Measurements from ENCODE around the gene MINDY2. TPM values are rescaled to one million over a fixed set of nuclear protein-coding genes. Genes with fewer than 3 reads are reported as not detected.

Gene MINDY2
- total and polyA plus RNA-seq, 9 of the 15 experiments (the other 6 are each of a cell fraction or from before 2014, with no cell fraction given) = 2.4 to 15.3 (median 7.2) TPM

- intact Hi-C loops (cut with micrococcal nuclease) = no loop called here
- no peak overlapping the region for H3K4me2 ChIP-seq (ENCODE audit: insufficient read depth, low read length)
- WGBS (ENCODE audit: insufficient coverage, low coverage, missing lambda C conversion rate) = 96% methylated on average over 7 of the region's 7 CpGs
- CTCF ChIA-PET (ENCODE audit: low intra/inter-chr PET ratio) = no interaction called here
- H2AFZ ChIP-seq (ENCODE audit: low read depth, low read length) = no peak overlapping the region
- FAIRE-seq (no peak), ATAC-seq (no peak), DNase-seq (ENCODE audit: extremely low read depth in 1 of 4, low spot score in 3 of 4) (no peak)
- peaks cover 98% of the 10 kb centered on the region for H3K36me3 ChIP-seq (ENCODE audit: control insufficient read depth, insufficient read depth, low read length)
- H4K20me1 ChIP-seq (replicated peaks; ENCODE audit: control insufficient read depth, insufficient read depth, low read length) = no peaks in the 10 kb centered on the region
- H3K9ac ChIP-seq (ENCODE audit: insufficient read depth in 1 of 2, low read depth in 2 of 2, low read length in 2 of 2) = no peak overlapping the region
- no peak overlapping the region for H3K4me3 ChIP-seq
- no peaks in the 10 kb centered on the region for H3K9me3 ChIP-seq (replicated peaks; ENCODE audit: control insufficient read depth, insufficient read depth, low read depth, low read length)
- TF ChIP-seq COPS2 (conservative IDR thresholded peaks at IDR 0.05) = no peak
- peak; percentile 53; the same call in 1 of the 2 replicates for TF ChIP-seq FOXJ2 (tag; IDR thresholded peaks at IDR 0.05)
- H3K9me1 ChIP-seq (ENCODE audit: control insufficient read depth, insufficient read depth, low read length) = no peaks in the 10 kb centered on the region
- no peaks in the 10 kb centered on the region; the same call in 2 of the 3 replicates for H3K79me2 ChIP-seq (ENCODE audit: control insufficient read depth, insufficient read depth, low read length)
- no TSS peak for BruUV-seq (replicated peaks)
- H3K27me3 ChIP-seq (ENCODE audit: control insufficient read depth in 2 of 2, insufficient read depth in 2 of 2, low read length in 2 of 2) = no peaks in the 10 kb centered on the region
- no peaks in the 10 kb centered on the region for H3K4me1 ChIP-seq (replicated peaks in 1 of 2; ENCODE audit: control insufficient read depth in 2 of 2, insufficient read depth in 2 of 2, low read length in 2 of 2)
- no peak overlapping the region for H3K27ac ChIP-seq (ENCODE audit: extremely low read depth, low read depth, low read length)
- POLR2A ChIA-PET = interaction anchor here (0.9 to 1.2 kb wide), 2 partner anchors 11 to 24 kb away, joined by 3 read pairs; no protein-coding TSS in a partner anchor
- in situ Hi-C loops (cut with MboI) = no loop called here
These were observed 118.3 kb downstream of the MINDY2 start for GRCh38 chr15:58889363-58889762.

DNA sequence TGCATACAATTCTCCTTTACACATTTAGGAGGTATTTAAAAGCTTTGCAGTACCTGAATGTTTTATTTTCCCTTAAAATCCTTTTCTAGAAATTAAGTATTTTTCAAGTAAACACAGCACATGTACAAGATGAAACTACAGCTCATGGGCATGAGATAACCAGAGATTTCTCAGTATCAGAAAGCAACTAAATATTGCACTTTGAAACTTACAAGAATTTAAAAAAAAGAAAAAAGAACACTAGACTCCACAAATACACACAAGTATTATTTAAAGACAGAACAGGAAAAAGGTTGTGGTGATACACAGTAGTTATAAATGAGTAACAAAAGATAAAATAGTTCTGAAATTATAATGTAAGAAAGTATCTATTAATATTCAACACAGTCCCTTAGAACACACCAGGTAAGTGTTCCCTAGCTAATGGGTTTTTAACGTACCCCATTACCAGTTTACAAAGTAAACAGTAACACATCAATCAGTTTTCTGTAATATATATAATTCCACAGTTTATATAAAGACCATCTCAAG, 127.1 kb downstream of the MINDY2 start:
- no peak overlapping the region for H2AFZ ChIP-seq (ENCODE audit: low read depth, low read length)
- in situ Hi-C loops (cut with MboI) = no loop called here
- WGBS (ENCODE audit: insufficient coverage, low coverage, missing lambda C conversion rate) = 88% methylated on average over 1 of the region's 1 CpG
- H3K79me2 ChIP-seq (ENCODE audit: control insufficient read depth, insufficient read depth, low read length) = peaks cover 6% of the 10 kb centered on the region; the same call in 1 of the 3 replicates
- H3K9ac ChIP-seq (ENCODE audit: insufficient read depth in 1 of 2, low read depth in 2 of 2, low read length in 2 of 2) = no peak overlapping the region
- FAIRE-seq (no peak), ATAC-seq (no peak), DNase-seq (ENCODE audit: extremely low read depth in 1 of 4, low spot score in 3 of 4) (no peak)
- H3K4me2 ChIP-seq (ENCODE audit: insufficient read depth, low read length) = no peak overlapping the region
- no peak overlapping the region for H3K4me3 ChIP-seq
- H3K9me1 ChIP-seq (ENCODE audit: control insufficient read depth, insufficient read depth, low read length) = no peaks in the 10 kb centered on the region
- no peak overlapping the region for H3K27ac ChIP-seq (ENCODE audit: extremely low read depth, low read depth, low read length)
- no peaks in the 10 kb centered on the region for H3K27me3 ChIP-seq (ENCODE audit: control insufficient read depth in 2 of 2, insufficient read depth in 2 of 2, low read length in 2 of 2)
- no peaks in the 10 kb centered on the region for H3K4me1 ChIP-seq (replicated peaks in 1 of 2; ENCODE audit: control insufficient read depth in 2 of 2, insufficient read depth in 2 of 2, low read length in 2 of 2)
- no peaks in the 10 kb centered on the region for H3K9me3 ChIP-seq (replicated peaks; ENCODE audit: control insufficient read depth, insufficient read depth, low read depth, low read length)
- no TSS peak for BruUV-seq (replicated peaks)
- POLR2A ChIA-PET = interaction anchor here (0.9 kb wide), 1 partner anchor 25 kb away, joined by 3 read pairs; no protein-coding TSS in a partner anchor
- intact Hi-C loops (cut with micrococcal nuclease) = no loop called here
- H3K36me3 ChIP-seq (ENCODE audit: control insufficient read depth, insufficient read depth, low read length) = peaks cover 86% of the 10 kb centered on the region
- CTCF ChIA-PET (ENCODE audit: low intra/inter-chr PET ratio) = no interaction called here
- no peaks in the 10 kb centered on the region for H4K20me1 ChIP-seq (replicated peaks; ENCODE audit: control insufficient read depth, insufficient read depth, low read length)
- TF ChIP-seq KLF1 (tag; IDR thresholded peaks at IDR 0.05) (no peak), TFAP4 (CRISPR knock-in tag; IDR thresholded peaks at IDR 0.05; ENCODE audit: borderline replicate concordance) (no peak), CBX8 (IDR thresholded peaks at IDR 0.05; ENCODE audit: borderline replicate concordance, extremely low read depth, low read depth, low read length, poor library complexity, severe bottlenecking) (no peak), ZFPM2 (CRISPR knock-in tag; IDR thresholded peaks at IDR 0.05) (no peak), ZKSCAN8 (CRISPR knock-in tag; IDR thresholded peaks at IDR 0.05) (no peak), HDAC8 (tag; IDR thresholded peaks at IDR 0.05) (no peak), SRSF9 (IDR thresholded peaks at IDR 0.05; ENCODE audit: borderline replicate concordance, low read depth, low read length) (no peak)
- TF ChIP-seq, protein P1, sequence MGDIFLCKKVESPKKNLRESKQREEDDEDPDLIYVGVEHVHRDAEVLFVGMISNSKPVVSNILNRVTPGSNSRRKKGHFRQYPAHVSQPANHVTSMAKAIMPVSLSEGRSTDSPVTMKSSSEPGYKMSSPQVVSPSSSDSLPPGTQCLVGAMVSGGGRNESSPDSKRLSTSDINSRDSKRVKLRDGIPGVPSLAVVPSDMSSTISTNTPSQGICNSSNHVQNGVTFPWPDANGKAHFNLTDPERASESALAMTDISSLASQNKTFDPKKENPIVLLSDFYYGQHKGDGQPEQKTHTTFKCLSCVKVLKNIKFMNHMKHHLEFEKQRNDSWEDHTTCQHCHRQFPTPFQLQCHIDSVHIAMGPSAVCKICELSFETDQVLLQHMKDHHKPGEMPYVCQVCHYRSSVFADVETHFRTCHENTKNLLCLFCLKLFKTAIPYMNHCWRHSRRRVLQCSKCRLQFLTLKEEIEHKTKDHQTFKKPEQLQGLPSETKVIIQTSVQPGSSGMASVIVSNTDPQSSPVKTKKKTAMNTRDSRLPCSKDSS (IDR thresholded peaks at IDR 0.05; ENCODE audit: low read depth, partially characterized antibody) = no peak
- TF ChIP-seq, protein P2, sequence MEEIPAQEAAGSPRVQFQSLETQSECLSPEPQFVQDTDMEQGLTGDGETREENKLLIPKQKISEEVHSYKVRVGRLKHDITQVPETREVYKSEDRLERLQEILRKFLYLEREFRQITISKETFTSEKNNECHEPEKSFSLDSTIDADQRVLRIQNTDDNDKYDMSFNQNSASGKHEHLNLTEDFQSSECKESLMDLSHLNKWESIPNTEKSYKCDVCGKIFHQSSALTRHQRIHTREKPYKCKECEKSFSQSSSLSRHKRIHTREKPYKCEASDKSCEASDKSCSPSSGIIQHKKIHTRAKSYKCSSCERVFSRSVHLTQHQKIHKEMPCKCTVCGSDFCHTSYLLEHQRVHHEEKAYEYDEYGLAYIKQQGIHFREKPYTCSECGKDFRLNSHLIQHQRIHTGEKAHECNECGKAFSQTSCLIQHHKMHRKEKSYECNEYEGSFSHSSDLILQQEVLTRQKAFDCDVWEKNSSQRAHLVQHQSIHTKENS (CRISPR knock-in tag; IDR thresholded peaks at IDR 0.05) = no peak

Data from K562 (cell line).